HepG2 (cell line): Measurements from ENCODE around the gene PSMB11.

Experiments
- CEBPG ChIP-seq: IDR thresholded peaks from 2 replicates; pipeline ENCODE4 v1.6.1; 2016
- CTCF ChIP-seq: sonication (generic); formaldehyde crosslinking; IDR thresholded peaks from 2 replicates; pipeline ENCODE4 v1.5.0; 2020; ENCODE audit warnings: mild to moderate bottlenecking, missing genetic modification reagents, moderate library complexity
- DBP ChIP-seq: sonication (generic); formaldehyde crosslinking; IDR thresholded peaks from 2 replicates; pipeline ENCODE4 v1.4.0; 2020; ENCODE audit warnings: missing genetic modification reagents; ENCODE audit errors: not compliant biosample characterization
- ELK4 ChIP-seq: sonication (generic); formaldehyde crosslinking; IDR thresholded peaks from 2 replicates; pipeline ENCODE4 v1.9.0; 2021; ENCODE audit warnings: missing genetic modification reagents, borderline replicate concordance
- FOXO4 ChIP-seq: sonication (generic); formaldehyde crosslinking; conservative IDR thresholded peaks from 2 replicates; pipeline ENCODE4 v1.8.1; 2023; ENCODE audit warnings: missing genetic modification reagents
- MAFK ChIP-seq, 2 experiments: IDR thresholded peaks in 1 of 2; conservative IDR thresholded peaks in 1 of 2; 2 replicates each; pipeline ENCODE4 v1.6.1; 2011; ENCODE audit warnings: improper control_type of control experiment in 2 of 2, low read length in 2 of 2
- POLR2A ChIP-seq, 2 experiments: IDR thresholded peaks; 2 replicates each; pipeline ENCODE4 v1.6.1; 2011; ENCODE audit warnings: low read depth in 2 of 2, low read length in 2 of 2, mild to moderate bottlenecking in 1 of 2, moderate library complexity in 1 of 2; ENCODE audit not compliant: insufficient read depth in 1 of 2
- SCMH1 ChIP-seq: sonication (generic); formaldehyde crosslinking; IDR thresholded peaks from 2 replicates; pipeline ENCODE4 v1.9.0; 2021; ENCODE audit warnings: missing genetic modification reagents, mild to moderate bottlenecking, borderline replicate concordance
- ZNF577 ChIP-seq: sonication (generic); formaldehyde crosslinking; IDR thresholded peaks from 2 replicates; pipeline ENCODE4 v1.4.0; 2020; ENCODE audit warnings: mild to moderate bottlenecking, low read depth, missing genetic modification reagents, borderline replicate concordance
- ZNF616 ChIP-seq: sonication (generic); formaldehyde crosslinking; IDR thresholded peaks from 2 replicates; pipeline ENCODE4 v1.5.0; 2020; ENCODE audit warnings: low read depth, mild to moderate bottlenecking, missing genetic modification reagents

- TF ChIP-seq SCMH1 (CRISPR knock-in tag) (no peak), CTCF (no peak), ELK4 (CRISPR knock-in tag) (no peak), MAFK (conservative IDR thresholded peaks at IDR 0.05 in 1 of 2, IDR thresholded peaks at IDR 0.05 in 1 of 2; ENCODE audit: low read length in 2 of 2) (peak in 1 of 2 experiments; percentile 47; a peak in 3 of 4 replicates), ZNF577 (CRISPR knock-in tag) (no peak), POLR2A (IDR thresholded peaks at IDR 0.05; ENCODE audit: insufficient read depth in 1 of 2, low read depth in 2 of 2, low read length in 2 of 2) (0 out of 4 replicates have a peak, but pooled peaks of 1 of the 2 experiments have one; percentile 34), DBP (no peak), FOXO4 (CRISPR knock-in tag) (0 out of 2 replicates have a peak, but pooled peaks have one; percentile 15), CEBPG (CRISPR knock-in tag) (no peak), ZNF616 (CRISPR knock-in tag) (no peak)
Measured at GRCh38 chr14:23058654-23059504, 16.9 kb downstream of the PSMB11 start.
